HG03064 (cell line): ENCODE results near the gene GALK1.

Source experiments
- ATAC-seq: cut with Tn5 transposase; IDR thresholded peaks from one replicate; pipeline ENCODE4 v1.9.1; 2021; ENCODE audit warnings: low read depth; ENCODE audit not compliant: unreplicated experiment

Gene GALK1

DNA sequence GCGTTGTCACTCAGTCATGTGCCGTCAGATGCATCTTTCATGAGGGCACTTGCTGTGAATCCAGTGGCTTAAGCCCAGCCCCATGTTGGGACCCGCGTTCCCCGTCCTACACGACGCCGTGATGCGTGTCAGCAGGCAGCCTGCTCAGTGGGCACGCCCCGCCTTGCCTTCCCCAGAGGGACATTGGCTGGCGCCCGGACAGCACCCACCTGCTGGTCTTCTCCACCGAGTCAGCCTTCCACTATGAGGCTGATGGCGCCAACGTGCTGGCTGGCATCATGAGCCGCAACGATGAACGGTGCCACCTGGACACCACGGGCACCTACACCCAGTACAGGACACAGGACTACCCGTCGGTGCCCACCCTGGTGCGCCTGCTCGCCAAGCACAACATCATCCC, 34.9 kb downstream of the GALK1 start:
- no peak for ATAC-seq

DNA sequence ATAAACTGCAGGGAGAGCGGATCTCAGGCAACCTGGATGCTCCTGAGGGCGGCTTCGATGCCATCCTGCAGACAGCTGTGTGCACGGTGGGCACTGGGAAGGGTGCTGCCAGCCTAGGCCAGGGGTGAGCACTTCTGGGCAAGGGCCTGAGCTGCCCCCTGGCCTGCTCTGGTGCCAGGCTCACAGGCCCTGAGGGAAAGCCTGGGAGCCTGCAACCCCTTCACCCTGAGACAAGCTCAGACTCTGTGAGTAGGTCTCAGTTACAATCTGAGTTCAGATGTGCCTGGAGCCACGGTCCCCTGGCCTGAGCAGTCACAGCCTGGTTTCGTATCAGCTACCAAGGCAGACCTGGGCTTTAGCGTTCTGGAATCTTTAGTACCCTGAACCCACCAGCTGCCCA, 35.6 kb downstream of the GALK1 start:
- ATAC-seq: no peak

DNA sequence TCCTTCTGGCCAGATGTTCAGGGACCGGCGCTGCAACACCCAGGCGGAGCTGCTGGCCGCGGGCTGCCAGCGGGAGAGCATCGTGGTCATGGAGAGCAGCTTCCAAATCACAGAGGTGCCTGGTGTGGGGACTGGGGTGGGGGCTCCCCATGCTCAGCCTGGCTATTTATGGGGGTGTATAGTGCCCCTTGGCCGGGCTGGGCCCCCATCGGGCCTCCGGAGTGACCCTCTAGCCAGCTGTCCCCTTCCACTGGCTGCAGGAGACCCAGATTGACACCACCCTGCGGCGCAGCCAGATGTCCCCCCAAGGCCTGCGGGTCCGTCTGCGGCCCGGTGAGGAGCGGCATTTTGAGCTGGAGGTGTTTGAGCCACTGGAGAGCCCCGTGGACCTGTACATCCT, 37.6 kb downstream of the GALK1 start:
- no peak for ATAC-seq

DNA sequence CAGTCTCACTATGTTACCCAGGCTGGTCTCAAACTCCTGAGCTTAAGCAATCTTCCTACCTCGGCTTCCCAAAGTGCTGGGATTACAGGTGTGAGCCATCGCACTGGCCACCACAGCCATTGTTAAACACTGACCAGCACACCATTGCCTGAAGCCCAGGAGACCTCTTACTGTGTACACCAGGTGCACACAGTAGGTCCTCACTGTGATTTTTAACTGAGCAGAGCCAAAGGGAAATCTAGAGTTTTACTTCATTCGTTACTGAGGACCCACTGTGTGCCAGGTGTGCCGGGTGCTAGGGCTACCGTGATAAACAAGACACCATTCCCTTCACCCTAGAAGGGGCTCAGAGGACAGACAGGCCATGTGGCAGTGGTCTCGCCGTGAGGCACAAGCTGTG, 39.5 kb downstream of the GALK1 start:
- ATAC-seq: no peak

DNA sequence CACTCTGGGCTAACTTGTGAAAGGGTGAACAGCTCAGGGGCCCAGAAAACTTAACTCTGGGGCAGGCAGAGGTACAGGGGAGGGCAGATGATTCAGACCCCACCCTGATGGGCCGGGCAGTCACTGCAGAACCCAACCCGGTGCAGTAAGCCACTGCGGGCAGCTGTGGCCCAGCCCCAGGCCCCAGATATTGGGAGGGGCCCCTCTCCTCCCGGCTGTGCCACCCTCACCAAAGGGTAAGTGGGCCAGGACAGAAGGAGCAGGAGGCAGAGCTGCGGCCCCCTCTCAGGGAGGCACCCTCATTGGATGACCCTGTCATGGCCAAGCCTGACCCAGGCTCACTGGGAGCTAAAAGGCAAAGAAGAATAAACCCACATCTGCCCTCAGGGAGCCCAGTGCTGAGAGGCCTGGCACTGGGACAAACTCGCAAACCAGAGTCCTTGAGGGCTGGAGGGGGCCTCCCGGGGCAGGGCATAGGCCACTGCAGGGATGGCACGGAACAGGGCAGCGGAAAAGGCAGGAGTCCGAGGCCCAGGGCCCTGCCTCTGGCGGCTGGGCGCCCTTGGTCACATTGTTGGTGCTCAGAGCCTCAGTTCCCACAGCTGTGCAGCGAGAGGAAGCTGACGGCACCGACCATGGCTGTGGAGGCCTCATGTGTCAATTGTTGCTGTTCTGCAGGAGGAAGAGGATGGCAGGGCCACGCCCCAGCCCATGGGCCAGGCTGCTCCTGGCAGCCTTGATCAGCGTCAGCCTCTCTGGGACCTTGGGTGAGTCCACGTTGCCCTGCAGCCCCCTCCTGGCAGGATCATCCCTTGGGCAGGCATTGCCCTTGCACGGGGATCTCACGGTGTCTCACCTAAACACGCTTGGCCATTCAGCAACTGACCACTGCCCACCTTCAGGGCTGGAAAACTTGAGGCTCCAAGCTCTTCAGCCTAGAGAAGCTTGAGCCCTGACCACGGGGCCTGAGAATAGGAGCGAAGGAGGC, 40.7 kb downstream of the GALK1 start:
- ATAC-seq: no peak

DNA sequence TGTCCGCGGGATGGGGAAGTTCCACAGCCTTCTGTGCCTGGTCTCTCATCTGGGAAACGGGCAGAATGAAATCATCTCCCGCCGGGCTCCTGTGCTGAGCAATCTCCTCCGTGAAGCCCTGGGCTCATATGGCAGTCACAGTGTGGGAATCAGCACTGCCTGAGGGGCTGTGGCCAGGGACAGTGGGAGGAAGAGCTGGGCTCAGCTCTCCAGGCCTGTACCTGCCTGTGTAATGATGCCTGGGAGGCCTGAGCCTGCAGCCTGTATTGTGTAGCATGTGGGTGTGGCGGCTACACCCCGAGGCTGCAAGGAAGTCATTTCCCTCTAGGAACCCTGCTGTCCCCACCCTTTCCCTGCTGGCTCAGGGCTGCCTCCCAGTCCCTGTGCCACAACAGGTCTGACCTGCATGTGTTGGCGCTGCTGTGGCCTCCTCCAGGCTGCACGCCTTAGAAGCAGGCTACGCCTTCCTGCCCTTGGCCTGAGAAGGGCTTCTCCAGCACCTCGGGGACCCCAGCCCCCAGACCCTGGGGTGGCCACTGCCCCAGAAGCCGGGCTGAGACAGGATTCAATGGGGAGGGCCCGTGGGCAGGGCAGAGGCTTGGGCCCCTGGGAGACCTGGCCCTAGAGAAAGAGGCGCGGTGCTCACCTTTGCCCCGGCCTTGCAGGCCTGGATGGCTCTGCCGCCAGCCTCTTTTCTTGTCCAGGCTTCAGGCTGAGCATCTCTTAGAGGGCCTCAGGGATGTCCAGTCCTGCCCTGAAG, 41.6 kb downstream of the GALK1 start:
- no peak for ATAC-seq

DNA sequence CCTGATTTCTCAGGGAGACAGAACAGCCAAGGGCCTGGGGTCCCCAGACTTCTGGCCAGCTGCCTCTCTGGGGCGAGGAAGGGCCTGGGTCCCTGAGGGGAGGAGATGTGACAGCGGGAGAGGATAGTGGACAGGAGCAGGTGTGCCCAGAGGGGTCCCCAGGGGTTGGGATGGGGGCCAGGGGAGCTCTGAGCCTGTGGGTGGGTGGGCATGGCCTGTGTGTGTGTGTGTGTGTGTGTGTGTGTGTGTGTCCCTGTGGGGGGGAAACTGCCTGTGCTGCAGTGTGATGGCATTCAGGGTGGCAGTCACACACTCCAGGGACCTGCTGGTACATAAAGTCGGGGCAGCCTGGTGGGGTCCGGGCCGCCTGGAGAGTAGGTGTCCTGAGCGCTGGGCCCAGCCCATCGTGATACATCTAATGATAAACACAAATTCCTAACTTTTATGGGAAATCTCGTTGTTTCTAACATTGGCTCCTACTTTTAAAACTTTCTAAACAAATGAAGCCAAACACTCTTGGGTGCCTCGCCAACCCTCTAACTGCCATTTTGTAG, 42.4 kb downstream of the GALK1 start:
- ATAC-seq: no peak

DNA sequence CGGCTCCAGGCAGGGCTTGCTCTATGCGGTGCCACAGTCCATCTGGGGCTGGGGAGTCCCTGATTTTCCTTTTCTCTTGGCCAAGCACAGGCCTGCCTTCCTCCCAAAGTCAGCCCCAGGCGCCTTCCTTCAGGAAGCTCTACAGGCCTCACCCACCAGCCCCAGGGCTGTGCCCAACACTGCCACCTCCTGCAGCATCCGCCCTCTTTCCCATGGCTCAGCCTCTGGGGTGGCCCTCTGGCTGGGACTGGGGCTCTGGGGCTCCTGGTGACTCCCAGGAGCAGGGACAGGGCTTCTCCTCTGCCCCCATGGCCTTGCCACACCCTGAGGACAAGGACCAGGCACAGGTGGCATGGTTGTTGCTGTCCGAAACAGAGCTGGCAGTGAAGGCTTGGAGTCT, 42.9 kb downstream of the GALK1 start:
- ATAC-seq: no peak

DNA sequence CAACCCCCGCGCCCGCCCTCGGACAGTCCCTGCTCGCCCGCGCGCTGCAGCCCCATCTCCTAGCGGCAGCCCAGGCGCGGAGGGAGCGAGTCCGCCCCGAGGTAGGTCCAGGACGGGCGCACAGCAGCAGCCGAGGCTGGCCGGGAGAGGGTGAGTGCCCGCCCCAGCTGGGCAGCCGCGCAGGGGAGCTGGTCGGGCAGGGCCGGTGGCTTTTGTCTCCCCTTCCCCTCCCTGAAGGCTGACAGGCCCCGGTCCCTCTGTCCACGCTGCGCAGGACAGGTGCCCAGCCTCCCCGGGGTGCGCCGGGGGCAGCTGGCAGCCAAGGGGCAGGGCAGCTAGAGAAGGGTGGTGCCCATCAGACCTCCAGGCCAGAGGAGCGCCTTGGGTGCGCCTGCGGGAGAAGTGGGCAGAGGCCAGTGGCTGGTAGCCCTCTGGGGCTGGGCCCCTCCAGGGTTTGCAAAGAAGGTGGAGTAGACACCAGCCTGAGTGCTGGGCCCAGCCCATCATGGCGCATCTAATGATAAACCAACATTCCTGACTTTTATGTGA, 43.5 kb downstream of the GALK1 start:
- no peak for ATAC-seq

DNA sequence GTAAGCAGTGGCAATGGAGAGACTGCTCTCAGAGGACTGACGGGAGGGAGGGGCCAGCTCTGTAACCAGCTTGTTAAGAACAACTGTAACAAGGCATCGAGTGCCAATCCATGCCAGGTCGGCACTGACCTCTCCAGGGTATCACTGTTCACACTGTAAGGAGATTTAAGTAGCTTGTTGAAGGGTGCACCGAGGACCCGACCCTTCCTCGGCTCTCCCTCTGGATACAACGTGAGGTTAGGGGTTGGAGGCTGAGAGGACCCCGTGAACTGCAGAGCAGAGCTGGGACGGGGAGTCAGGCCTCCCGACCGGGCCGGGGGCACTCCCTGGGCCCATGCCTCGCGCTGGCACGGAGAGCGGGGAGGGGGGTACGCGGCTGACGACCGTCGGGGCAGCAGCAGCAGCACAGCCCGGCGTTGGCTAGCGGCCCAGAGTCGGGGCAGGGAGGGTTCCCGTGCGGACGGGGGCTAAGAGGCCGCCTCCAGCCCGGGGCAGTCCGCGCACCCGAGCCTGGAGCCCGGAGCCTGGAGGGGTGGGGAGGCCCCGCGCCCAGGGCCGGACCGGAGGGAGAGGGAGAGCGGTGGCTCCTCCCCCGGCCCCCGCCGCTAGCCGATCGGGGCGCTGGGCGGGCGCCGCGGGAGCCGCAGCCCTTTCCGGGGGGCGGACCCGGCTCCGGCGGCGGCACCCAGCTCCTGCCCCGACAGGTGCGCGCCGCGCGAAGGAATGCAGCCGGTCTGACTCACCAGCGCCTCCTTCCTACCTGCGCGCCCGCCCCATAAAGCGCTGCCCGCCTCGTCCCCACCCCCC, 44.1 kb downstream of the GALK1 start, which contains the start of gene ITGB4:
Gene ITGB4 (plus strand): TSS at position 804 of the 807 bp plus-strand sequence. CDS start 3,245 bp downstream, outside the sequence.
- no peak for ATAC-seq

DNA sequence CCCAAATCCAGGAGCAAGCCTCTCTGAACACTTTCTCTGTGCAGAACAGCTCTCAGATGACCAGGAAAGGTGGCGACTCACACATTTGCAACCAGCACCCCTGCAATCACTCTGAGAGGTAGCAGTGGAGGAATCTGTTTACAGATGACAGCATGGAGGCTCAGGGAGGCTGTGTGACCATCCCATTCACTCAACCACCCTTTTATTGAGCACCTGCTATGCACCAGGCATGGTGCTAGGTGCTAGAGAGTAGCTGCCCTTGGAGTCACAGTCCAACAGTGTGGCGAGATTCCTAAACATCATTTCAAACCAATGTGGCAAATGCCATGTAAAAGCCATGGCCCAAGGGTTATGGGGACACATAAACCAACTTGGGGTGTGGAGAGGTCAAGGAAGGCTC, 45.3 kb downstream of the GALK1 start:
- ATAC-seq: no peak

DNA sequence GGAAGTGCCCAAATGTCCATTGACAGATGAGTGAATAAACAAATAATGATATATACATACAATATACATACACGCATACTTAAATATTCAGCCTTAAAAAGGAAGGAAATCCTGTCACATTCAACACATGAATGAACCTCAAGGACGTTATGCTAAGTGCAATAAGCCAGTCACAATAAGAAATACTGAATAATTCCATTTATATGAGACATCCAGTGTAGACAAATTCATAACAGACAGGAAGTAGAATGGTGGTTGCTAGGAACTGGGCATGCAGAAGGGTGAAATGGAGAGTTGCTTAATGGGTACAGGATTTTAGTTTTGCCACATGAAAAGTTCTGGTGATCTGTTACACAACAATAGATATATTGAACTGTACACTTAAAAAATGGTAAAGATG, 52.5 kb downstream of the GALK1 start:
- ATAC-seq: no peak
